Measurements from ENCODE around the gene ZBTB21.
"Not testable (repeated sequence)": the region's sequence is repeated elsewhere in the genome, so short reads cannot be mapped to it uniquely, and the experiment has no call there.

Gene ZBTB21

GRCh38 chr21:41952568-41953248 lies 57.5 kb downstream of the ZBTB21 start:
- DNase-seq (ENCODE audit: low spot score), result no peak

GRCh38 chr21:41951876-41952567 lies 58.1 kb downstream of the ZBTB21 start:
- DNase-seq (ENCODE audit: low spot score), result no peak

- no peak for DNase-seq (ENCODE audit: low spot score)
Measured at GRCh38 chr21:41950941-41951351, 59.2 kb downstream of the ZBTB21 start.

DNA sequence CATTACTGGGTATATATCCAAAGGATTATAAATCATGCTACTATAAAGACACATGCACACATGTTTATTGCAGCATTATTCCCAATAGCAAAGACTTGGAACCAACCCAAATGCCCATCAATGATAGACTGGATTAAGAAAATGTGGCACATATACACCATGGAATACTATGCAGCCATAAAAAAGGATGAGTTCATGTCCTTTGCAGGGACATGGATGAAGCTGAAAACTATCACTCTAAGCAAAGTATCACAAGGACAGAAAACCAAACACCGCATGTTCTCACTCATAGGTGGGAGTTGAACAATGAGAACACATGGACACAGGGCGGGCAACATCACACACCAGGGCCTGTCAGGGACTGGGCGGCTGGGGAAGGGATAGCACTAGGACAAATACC lies 60.5 kb downstream of the ZBTB21 start:
- not testable (repeated sequence) for DNase-seq (ENCODE audit: low spot score)

DNA sequence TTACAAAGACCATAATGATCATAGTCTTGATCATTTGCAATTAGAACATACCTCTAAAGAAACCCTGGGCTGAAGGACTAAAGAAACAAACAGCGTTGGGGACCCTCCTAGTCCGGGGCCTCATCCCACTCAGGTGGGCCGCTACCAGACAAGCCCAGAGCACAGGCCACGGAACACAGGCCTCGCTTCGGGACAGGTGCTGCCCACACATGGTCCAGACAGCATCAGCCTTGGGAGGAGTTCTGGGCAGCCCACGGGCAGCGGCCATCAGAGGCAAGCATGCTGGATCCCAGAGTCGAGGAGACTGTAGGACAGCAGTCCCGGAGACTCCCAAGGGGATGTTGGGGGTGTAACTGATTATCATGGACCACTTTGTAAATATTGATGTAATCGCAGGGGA lies 61.3 kb downstream of the ZBTB21 start:
- DNase-seq (ENCODE audit: low spot score), result no peak

DNA sequence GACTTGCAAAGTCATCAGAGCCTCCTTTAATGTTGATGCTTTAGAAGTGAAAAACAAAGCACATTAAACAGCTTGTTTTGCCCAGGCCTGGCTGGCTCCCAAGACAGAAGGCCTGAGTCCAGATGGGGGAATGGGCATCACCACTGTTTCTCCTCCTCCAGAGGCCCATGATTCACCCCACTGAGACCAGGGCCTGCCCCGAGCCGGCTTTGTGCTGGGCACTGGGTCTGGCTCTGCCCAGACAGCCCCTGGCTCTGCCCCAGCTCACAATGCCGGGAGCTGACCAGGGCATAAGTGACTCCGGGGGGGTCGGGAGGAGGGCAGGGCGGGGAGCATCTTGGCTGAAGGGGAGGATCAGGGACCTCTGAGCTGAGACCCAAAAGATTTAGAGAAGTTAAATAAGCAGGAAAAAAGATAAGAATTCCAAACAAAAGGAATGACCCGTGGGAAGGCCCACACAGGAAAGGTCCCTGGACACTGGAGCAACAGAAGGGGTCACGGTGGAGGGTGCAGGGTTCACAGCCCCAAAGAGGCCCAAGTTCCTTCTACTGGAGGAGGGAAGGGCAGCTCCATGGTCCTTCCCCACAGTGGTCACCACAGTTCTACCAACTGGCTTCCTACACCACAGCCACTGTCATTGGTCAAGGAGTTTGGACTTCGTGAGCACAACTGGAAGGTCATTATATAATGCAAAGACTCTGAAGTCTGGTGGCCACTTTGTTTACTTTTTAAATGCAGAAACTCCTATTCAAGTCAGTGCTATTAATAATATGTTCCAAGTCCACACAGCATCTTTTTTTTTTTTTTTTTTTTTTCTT lies 61.9 kb downstream of the ZBTB21 start:
- DNase-seq (ENCODE audit: low spot score), result no peak

- DNase-seq (ENCODE audit: low spot score), result no peak
Measured at GRCh38 chr21:41945982-41946381, 64.2 kb downstream of the ZBTB21 start.

- no peak for DNase-seq (ENCODE audit: low spot score)
Measured at GRCh38 chr21:41943851-41944250, 66.3 kb downstream of the ZBTB21 start.

GRCh38 chr21:41942457-41942856 lies 67.7 kb downstream of the ZBTB21 start:
- DNase-seq (ENCODE audit: low spot score), result no peak

DNA sequence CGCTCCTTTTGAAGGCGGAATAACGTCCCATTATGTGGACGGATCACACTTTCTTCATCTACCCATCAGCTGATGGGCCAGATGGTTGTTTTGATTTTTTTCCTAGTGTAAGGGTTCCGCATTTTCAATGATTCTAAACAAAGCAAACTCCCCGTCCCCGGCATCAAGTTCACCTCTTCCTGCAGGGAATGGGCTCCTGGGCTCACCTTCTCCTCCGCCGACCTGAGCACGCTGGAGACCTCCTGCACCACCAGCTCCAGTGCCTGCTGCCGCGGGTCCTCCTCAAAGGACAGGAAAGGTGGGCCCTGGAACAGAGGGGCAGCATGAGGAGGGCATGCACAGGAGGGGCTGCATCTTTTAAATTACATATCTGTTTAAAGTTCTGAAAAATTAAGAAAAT lies 68.2 kb downstream of the ZBTB21 start:
- no peak for DNase-seq (ENCODE audit: low spot score)

DNA sequence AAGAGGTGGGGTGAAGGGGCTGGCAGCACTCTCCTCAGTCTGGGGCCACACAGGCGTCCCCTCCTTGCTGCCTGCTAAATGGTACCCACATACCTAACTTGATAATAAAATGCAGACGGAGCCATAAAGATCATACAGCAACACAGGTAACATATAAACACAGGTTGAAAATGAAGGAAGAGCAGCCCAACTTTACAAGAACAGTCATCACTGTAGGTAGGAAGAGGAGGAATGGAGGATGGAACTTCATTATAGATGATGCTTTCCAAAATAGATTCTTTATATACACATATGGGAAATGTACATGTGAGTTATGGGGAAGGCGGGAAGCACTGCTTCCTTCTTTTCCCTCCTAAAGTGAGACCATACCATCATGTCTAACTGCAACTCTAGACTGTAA lies 69.7 kb downstream of the ZBTB21 start:
- no peak for DNase-seq (ENCODE audit: low spot score)

DNA sequence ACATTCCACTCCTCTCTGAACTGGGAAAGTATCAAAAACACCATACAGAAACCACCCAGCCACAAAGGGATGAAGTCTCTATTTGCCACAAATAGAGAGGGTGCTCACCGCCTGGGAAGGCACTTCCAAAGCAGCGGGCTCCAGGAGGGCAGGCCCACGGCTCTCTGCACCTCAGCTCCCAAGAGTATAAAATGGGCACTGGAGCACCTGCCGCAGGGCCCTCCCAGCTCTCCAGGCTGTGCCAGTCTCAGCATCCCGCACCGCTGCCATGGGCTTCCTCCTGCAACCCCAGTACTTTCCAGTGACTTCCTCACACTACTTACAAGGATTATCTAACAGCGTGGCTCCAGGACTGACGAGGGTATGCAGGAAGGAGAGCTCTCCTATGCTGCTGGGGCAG lies 70.8 kb downstream of the ZBTB21 start:
- DNase-seq (ENCODE audit: low spot score), result no peak

Measured in activated CD4-positive, alpha-beta T cell treated with anti-CD3 and anti-CD28 coated beads, Interleukin-2, Interleukin-4, amounts not matched to agents 100 ng/mL and 50 ng/mL, durations not matched to agents 16 hours and 8 hours (primary cell).